Lung (tissue), 12 donors: ENCODE measurements around the gene NAA38. TPM values are rescaled to one million over a fixed set of nuclear protein-coding genes. Genes with fewer than 3 reads are reported as not detected.

ENCODE experiments used
- ATAC-seq: fragments of 200-7000 bp; cut with Tn5 transposase; one replicate; pipeline ENCODE4 v1.9.1; 2020; ENCODE audit warnings: moderate number of reproducible peaks; ENCODE audit not compliant: insufficient read depth, low FRiP score
- DNase-seq, 3 donors: peaks; one replicate each; pipeline ENCODE4 v3.0.0-alpha.2; 2013 to 2017
- H3K27ac ChIP-seq, 2 donors: one replicate each; pipeline ENCODE4 v1.5.1; 2013; ENCODE audit warnings: mild to moderate bottlenecking in 2 of 2, moderate library complexity in 2 of 2, control low read depth in 1 of 2, inconsistent platforms in 1 of 2, low read depth in 1 of 2, low read length in 1 of 2
- H3K27me3 ChIP-seq, 3 donors: one replicate each; pipeline ENCODE4 v1.5.1; 2013; ENCODE audit warnings: low read length in 2 of 3; ENCODE audit not compliant: control insufficient read depth in 3 of 3, insufficient read depth in 3 of 3
- H3K36me3 ChIP-seq, 4 donors: one replicate each; pipeline ENCODE4 v1.5.1; 2013; ENCODE audit warnings: low read length in 4 of 4, mild to moderate bottlenecking in 1 of 4, moderate library complexity in 1 of 4; ENCODE audit not compliant: control insufficient read depth in 4 of 4, insufficient read depth in 4 of 4
- H3K4me1 ChIP-seq, 5 donors: one replicate each; pipeline ENCODE4 v1.5.1; 2013; ENCODE audit warnings: low read length in 5 of 5, mild to moderate bottlenecking in 2 of 5, moderate library complexity in 1 of 5; ENCODE audit not compliant: control insufficient read depth in 5 of 5, insufficient read depth in 5 of 5
- H3K4me3 ChIP-seq: one replicate; pipeline ENCODE4 v1.5.1; 2013; ENCODE audit warnings: mild to moderate bottlenecking, control low read depth, moderate library complexity
- H3K9ac ChIP-seq, 2 donors: one replicate each; pipeline ENCODE4 v1.5.1; 2013; ENCODE audit warnings: low read length in 2 of 2, control low read depth in 1 of 2; ENCODE audit not compliant: insufficient read depth in 1 of 2
- H3K9me3 ChIP-seq, 4 donors: one replicate each; pipeline ENCODE4 v1.5.1; 2013; ENCODE audit warnings: low read length in 3 of 4, mild to moderate bottlenecking in 1 of 4, moderate library complexity in 1 of 4; ENCODE audit not compliant: control insufficient read depth in 4 of 4, insufficient read depth in 3 of 4
- WGBS, 2 donors: extraction: QIAGEN DNeasy Blood & Tissue Kit; methylation state at CpG; one replicate each; pipeline ENCODE4 v1.1.7; 2013; 5-methylcytosine and 5-hydroxymethylcytosine counted together
- polyA plus RNA-seq, 2 donors: library from polyadenylated mRNA; stranded (reverse); fragments of 200-250 nt; gene quantifications; one replicate each; pipeline ENCODE4 v1.2.1, GENCODE V29; 2013
- total RNA-seq, 2 donors: library from RNA; depleted of rRNA in 1 of 2; stranded (reverse); fragments of >200 nt in 1 of 2; gene quantifications; one replicate each; pipeline ENCODE4 v1.2.1, GENCODE V29; 2014 to 2021
- TF ChIP-seq, protein P1 (sequence below): IDR thresholded peaks from 2 replicates; pipeline ENCODE4 v1.5.1; 2012; ENCODE audit warnings: mild to moderate bottlenecking; ENCODE audit errors: control extremely low read depth, extremely low read depth
- donor health status: control.
- donor health status: control.
- donor health status: Bipolar disorder and iron deficiency.
- donor health status: healthy.
- donor health status: DM: yes; HTN: yes; CAD: no.

Gene NAA38
- total and polyA plus RNA-seq, 4 donors: 58.2 to 239 (median 102) TPM

DNA sequence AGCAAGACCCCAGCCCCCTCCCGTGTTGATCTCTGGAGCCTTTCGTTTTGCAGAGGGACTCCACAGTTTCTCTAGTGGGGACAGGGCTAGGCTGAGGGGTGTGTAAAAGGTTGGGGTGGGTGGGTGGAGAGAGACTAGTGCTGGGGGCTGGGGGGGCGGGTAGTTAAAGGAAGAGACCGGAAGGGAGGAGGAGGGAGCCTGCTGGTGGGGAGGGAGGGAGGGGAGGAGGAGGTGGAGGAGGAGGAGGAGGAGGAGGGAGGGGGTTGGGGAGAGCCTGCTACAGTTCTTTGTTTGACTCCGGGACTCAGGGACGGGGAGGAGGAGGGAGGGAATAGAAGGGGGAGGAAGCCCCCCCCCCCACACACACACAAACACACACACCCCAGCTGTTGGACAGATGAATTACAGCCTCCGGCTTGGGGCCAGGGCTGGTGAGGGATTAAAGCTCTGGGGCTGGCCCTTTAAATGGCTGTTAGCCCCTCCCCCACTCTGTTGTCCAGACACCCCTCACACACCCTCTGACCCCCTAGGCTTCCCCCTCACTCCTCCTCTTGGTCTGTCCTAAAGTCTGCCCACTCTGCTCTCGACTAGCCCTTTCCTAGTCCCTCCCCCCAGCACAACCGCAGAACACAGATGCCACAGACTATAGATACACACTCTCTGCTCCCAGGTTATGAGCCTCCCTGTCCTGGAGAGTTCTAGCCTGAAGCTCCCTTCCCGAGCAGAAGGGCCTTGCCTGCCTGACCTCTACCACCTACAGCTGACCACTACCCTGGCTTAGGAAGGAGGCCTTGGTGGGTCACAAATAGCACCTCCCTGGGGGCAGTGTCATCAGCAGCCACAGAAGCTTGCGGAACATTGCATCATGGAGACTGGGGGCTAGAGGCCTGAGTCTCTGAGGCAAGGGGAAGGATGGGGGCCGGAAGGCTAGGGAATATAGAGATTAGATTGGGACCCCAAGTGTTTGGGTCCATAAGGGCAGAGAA is 19.0 kb downstream of the NAA38 start:
- DNase-seq (peak; percentile 74 to 92 (median 80)), ATAC-seq (no peak)
- H3K4me3 ChIP-seq: no peak overlapping the region
- no peak overlapping the region for H3K9ac ChIP-seq
- 9 to 15% methylated on average over 7 to 12 of the region's 12 CpGs for WGBS, 2 donors
- H3K36me3 ChIP-seq: peaks cover 0 to 5% (median 4%) of the 10 kb centered on the region in 4 donors
- peaks cover 7 to 72% (median 18%) of the 10 kb centered on the region in 5 donors for H3K4me1 ChIP-seq
- no peaks in the 10 kb centered on the region for H3K27me3 ChIP-seq
- TF ChIP-seq, protein P1, sequence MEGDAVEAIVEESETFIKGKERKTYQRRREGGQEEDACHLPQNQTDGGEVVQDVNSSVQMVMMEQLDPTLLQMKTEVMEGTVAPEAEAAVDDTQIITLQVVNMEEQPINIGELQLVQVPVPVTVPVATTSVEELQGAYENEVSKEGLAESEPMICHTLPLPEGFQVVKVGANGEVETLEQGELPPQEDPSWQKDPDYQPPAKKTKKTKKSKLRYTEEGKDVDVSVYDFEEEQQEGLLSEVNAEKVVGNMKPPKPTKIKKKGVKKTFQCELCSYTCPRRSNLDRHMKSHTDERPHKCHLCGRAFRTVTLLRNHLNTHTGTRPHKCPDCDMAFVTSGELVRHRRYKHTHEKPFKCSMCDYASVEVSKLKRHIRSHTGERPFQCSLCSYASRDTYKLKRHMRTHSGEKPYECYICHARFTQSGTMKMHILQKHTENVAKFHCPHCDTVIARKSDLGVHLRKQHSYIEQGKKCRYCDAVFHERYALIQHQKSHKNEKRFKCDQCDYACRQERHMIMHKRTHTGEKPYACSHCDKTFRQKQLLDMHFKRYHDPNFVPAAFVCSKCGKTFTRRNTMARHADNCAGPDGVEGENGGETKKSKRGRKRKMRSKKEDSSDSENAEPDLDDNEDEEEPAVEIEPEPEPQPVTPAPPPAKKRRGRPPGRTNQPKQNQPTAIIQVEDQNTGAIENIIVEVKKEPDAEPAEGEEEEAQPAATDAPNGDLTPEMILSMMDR: no peak
- H3K9me3 ChIP-seq: no peaks in the 10 kb centered on the region
- H3K27ac ChIP-seq: peak overlapping the region; percentile 10 to 75

DNA sequence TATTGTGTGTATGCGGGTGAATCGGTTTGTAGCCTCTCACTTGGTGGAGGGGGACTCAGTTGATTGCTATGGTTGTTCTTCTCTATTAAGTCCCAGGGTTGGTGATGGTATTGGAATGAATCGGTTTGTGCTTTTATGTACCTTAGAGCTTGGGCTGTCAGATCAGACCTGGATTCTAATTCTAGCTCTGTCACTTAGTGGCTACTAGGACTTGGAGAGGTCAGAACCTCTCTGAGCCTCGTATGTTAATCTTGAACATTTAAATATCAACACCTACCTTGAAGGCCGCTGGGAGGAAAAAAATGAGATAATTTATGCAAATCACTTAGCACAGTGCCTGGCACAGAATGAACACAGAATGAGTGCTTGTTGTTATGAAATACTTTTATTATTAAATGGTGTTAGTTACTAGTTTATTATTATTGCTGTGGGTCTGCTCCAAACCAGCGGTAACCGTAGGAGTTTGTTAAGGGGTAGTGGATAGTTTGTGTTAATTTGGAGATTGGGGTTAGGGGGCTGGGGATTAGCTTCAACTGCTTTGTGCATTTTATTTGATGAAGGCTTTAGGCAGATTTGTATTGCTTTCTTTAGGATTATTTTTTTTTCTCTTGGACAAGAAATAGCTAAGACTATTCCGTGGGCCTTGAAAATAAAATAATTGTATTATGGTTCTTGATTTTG is 19.8 kb downstream of the NAA38 start:
- H3K27me3 ChIP-seq: no peaks in the 10 kb centered on the region
- ATAC-seq: no peak
- H3K9me3 ChIP-seq: no peaks in the 10 kb centered on the region
- peaks cover 0 to 5% (median 4%) of the 10 kb centered on the region in 4 donors for H3K36me3 ChIP-seq
- DNase-seq: no peak
- TF ChIP-seq, protein P1: no peak
- peak overlapping the region; percentile 96 to 98 for H3K27ac ChIP-seq
- 16% methylated on average over 8 of the region's 8 CpGs for WGBS, 2 donors
- H3K4me3 ChIP-seq: no peak overlapping the region
- H3K9ac ChIP-seq: no peak overlapping the region
- H3K4me1 ChIP-seq: peaks cover 7 to 67% (median 19%) of the 10 kb centered on the region in 5 donors

DNA sequence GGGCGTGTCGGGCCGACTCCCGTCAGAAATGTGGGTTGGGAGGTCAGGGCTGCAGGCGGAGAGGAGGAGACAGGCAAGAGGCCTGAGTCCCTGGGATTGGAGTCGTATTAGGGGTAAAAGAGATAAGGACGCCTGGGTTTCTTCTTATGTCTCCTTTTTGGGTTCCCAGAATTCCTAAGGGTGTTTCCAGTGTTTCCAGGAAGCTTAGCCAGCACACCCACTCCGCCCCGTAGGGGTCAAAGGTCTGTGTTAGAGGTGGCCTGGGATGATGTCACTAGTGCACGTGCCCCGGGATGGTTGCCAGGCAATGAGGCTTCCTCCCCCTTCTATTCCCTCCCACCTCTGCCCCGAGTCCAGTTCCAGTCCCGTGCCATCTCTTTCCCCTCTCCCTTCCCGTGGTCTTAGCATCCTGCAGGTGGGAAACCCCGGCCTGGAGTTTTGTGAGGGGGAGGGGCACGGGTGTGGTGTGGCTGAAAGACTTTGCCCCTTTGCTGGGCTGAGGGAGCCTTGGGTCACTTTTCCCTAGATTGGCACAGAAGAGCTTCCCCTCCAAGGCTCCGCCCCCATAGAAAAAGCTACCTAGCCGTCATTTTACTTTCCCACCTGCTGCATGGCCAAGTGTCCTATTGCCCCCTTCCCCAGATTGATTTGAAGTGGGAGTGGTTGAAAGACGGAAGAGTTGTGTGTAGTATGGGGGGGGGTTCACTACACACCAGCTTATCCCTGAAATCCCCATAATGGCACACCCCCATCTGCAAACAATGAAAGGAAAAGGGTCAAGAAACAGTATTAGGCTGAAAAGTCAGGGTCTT is 20.6 kb downstream of the NAA38 start:
- Histone ChIP-seq H3K4me1 (peaks cover 7 to 64% (median 19%) of the 10 kb centered on the region in 5 donors), H3K27me3 (no peaks in the 10 kb centered on the region), H3K9me3 (no peaks in the 10 kb centered on the region), H3K36me3 (peaks cover 0 to 5% (median 4%) of the 10 kb centered on the region in 4 donors), H3K9ac (peak overlapping the region in 1 of 2 donors; percentile 76), H3K4me3 (peak overlapping the region; percentile 62), H3K27ac (peak overlapping the region; percentile 96 to 98)
- TF ChIP-seq, protein P1: no peak
- DNase-seq: peak; percentile 94 to 95 (median 95)
- WGBS, 2 donors: 0 to 3% methylated on average over 19 of the region's 19 CpGs
- peak; percentile 8 for ATAC-seq
